NCI-H748 (cell line): ENCODE data around the gene DNAJC24.

Source experiments
- DNase-seq: peaks from one replicate; lab custom pipeline; 2025; ENCODE audit not compliant: unreplicated experiment; lab: John Stamatoyannopoulos, UW

DNAJC24 gene

GRCh38 chr11:31369348-31370329 lies at the start of gene DNAJC24, which contains the start of gene DCDC1:
DNAJC24 (plus strand) TSS chr11:31369860; CDS start chr11:31370749, 889 bp downstream.
DCDC1 (minus strand) TSS chr11:31369739; CDS start chr11:31328280, 41,459 bp downstream.
- peak; percentile 98 for DNase-seq

GRCh38 chr11:31321494-31321893 lies 48.2 kb upstream of the DNAJC24 start:
- DNase-seq, result peak; percentile 63

- no peak for DNase-seq
Observed at GRCh38 chr11:31323145-31323544, 46.5 kb upstream of the DNAJC24 start.

- no peak for DNase-seq
Observed at GRCh38 chr11:31325160-31325559, 44.5 kb upstream of the DNAJC24 start.

GRCh38 chr11:31326470-31327148 lies 43.1 kb upstream of the DNAJC24 start:
- DNase-seq, result no peak

- DNase-seq, result no peak
Observed at GRCh38 chr11:31327417-31327816, 42.2 kb upstream of the DNAJC24 start.

GRCh38 chr11:31328697-31329096 lies 41.0 kb upstream of the DNAJC24 start:
- no peak for DNase-seq

- no peak for DNase-seq
Observed at GRCh38 chr11:31337806-31338205, 31.9 kb upstream of the DNAJC24 start.

- peak; percentile 38 for DNase-seq
Observed at GRCh38 chr11:31340903-31341572, 28.6 kb upstream of the DNAJC24 start.

- DNase-seq, result no peak
Observed at GRCh38 chr11:31351168-31351567, 18.5 kb upstream of the DNAJC24 start.

GRCh38 chr11:31355131-31355530 lies 14.5 kb upstream of the DNAJC24 start:
- DNase-seq, result peak; percentile 78

GRCh38 chr11:31355817-31356216 lies 13.8 kb upstream of the DNAJC24 start:
- no peak for DNase-seq

- no peak for DNase-seq
Observed at GRCh38 chr11:31361743-31362142, 7.9 kb upstream of the DNAJC24 start.

GRCh38 chr11:31366795-31367194 lies 2.9 kb upstream of the DNAJC24 start:
- DNase-seq, result no peak

GRCh38 chr11:31375879-31376278 lies 6.2 kb downstream of the DNAJC24 start:
- DNase-seq, result no peak

GRCh38 chr11:31383116-31383515 lies 13.5 kb downstream of the DNAJC24 start:
- no peak for DNase-seq

GRCh38 chr11:31387379-31387778 lies 17.7 kb downstream of the DNAJC24 start:
- no peak for DNase-seq

- DNase-seq, result peak; percentile 58
Observed at GRCh38 chr11:31397239-31397834, 27.7 kb downstream of the DNAJC24 start.

GRCh38 chr11:31404614-31405013 lies 35.0 kb downstream of the DNAJC24 start:
- DNase-seq, result no peak

- no peak for DNase-seq
Observed at GRCh38 chr11:31408201-31408600, 38.5 kb downstream of the DNAJC24 start.

- no peak for DNase-seq
Observed at GRCh38 chr11:31412946-31413345, 43.3 kb downstream of the DNAJC24 start.
